T-helper 1 cell treated with Interleukin-12 subunit alpha and Interleukin-12 subunit beta and Interleukin-4 antibody, amounts not matched to agents 30 ng/mL and 1 ng/mL, for 36 hours (primary cell): ENCODE results near the gene PRR16. TPM values are rescaled to one million over a fixed set of nuclear protein-coding genes. Genes with fewer than 3 reads are reported as not detected.

Experiments
- intact Hi-C: fragments of 100-400 bp; cut with micrococcal nuclease; formaldehyde crosslinking; loops from one replicate; pipeline ENCODE4 v1.15.1; 2024
- total RNA-seq: library from RNA; stranded (reverse); gene quantifications from 2 replicates; pipeline ENCODE4 v1.2.3, GENCODE V29; 2022

Gene PRR16
- total RNA-seq, 1 donor from 2014 or later = not detected

DNA sequence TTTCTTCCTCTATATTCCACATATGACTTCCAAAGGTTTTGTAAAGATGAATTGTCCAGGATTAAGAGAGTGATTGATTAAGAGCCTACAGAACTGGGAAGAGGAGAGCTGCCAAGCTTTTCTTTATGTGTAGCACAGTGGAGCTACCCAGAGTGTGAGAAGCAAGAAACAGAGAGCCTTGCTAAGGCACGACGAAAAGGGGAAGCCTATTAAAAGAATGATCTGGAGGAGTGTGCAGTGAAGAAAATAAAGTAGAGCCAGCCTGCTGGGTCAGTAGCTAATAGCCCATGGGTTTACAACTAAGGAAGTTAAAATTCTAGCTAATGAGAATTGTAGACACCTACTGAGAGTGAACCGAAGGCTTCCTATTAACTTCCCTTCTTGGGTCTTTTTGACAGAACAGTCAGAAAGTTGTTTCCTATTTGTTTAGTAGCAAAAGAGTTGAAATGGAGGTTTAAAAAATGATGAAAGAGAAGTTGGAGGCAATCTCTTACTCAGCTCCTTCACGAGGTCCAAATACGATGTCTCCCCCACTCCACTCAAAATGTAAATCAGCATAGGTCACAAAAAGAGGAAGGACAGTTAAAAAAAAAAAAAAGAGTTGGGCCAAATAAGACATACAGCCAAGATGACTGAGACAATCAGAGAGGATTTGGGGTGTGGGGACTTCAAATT is 957 bp upstream of the PRR16 start:
- intact Hi-C loops = no loop called here

DNA sequence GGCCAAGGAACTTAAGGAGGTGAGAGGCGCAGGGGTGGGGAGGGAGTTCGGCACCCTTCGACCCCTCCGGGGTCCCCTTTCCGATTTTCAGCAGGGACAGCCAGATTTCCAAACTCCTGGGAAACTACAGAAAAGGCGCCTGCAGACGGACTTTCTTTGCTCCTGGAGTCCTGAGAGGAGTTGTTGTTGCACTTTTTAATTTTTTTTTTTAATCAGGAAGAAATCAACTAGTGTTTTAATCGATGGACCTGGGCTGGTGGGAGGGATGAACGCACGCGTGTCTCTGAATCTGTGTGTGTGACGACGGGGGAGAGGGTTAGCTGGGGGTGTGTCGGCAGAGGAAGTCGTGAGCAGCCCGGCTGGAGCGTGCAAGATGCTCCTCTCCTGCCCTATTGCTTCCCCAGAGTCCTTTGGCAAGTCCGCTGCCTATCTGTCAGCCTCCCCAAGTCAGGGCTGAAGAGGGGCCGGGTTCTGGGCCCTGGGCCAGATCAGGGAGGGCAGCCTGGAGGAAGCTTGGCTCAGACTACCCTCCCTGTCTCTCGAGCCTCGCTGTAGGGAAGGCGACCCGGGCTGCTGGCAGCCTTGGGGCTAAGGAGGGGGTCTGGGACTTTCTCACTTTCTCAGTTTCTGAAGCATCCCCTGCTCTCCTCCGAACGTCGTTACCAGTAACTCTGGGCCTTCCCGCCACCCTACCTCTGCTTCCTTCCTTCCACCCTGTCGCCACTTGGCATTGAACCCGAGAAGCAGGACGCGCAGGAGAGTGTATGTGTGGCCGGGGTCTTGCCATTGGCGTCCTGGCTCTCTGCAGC is 731 bp downstream of the PRR16 start:
- intact Hi-C loops = no loop called here

DNA sequence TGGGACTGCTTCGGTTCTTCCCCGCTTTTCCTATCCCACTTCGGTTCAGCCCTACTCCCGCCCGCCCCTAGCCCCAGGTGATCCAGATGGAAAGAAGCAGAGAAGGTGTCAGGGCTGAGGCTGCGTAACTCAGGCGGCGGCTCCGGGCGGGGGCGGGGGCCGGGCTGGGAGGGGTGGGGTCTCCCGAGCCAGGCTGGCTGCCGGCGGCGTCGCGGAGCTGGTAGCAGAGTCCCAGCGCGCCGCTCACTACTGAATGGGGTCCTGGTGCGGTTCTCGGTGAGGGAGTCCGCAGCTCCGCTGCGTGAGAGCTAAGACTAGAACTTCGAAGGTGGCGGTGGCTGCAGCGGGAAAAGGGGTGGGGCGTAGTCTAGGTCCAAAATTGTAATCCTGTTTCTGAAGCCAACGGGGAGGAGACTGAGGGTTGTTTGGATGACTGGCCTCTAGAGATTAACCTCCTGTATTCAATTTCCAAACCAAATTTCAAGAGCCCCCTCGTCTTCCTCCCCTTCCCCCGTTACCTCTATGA is 1.4 kb downstream of the PRR16 start:
- intact Hi-C loops = no loop called here

DNA sequence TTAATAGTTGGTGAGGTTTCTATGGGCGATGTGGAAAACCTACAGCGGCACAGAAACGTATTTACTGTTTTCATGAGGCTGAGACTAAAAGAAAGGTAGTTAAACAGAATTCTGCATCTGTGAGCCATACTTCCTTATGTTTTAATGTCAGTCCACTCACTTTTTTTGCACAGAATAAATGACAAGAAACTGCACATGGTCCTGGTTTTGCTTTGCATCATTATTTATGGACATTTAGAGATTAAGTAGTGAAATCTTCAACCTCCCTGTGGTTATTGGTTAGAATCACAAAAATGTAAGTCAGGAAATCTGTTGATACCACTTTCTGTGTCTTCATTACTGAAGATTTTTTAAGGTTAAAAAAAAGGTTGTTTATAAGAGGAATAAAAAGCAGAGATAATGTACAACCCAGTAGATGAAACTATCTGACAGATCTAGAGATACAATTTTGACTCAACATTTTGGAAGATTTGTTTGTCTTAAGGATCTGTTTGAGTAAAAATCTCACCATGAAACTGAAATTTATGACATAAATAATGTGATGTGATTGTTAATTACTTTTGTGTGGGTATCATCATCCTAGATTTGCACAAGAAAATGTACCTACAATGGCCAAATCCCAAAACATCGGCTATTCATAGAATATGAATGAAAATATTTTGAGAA is 2.4 kb downstream of the PRR16 start:
- intact Hi-C loops = no loop called here

DNA sequence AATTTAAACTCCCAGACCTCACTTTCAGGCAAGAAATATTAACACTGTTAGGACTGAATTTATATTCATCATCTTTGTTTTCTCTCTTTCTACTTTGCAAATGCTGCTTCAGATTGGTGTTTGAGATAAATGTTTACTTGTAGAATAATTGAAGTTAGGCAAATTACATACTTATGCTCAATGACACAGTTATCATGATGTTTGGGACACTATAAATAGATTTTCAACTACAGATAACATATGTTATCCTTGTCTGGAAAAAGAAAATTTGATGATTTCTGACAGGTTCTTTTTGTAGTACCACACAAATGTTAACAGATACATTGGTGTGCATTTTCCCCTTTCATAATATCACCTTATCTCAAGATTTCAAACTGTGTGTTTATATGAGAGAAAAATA is 7.9 kb downstream of the PRR16 start:
- intact Hi-C loops = no loop called here

DNA sequence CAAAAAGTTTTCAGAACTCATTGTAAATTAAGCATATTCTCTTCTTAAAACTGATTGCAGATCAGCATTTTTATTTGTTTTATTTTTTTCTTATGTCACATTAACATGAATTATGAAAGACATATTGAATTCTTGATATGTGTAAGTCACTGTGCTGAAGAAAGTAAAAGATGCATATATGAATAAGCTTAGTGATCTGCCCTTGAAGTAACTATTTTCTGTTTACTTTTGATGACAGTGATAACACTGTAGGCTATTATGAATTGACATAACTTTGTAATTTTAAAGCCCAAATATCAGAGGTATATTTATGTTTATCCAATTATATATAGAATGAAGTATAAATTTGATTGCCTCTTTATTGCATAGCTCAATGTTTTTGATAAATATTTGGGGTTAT is 8.8 kb downstream of the PRR16 start:
- intact Hi-C loops = no loop called here

DNA sequence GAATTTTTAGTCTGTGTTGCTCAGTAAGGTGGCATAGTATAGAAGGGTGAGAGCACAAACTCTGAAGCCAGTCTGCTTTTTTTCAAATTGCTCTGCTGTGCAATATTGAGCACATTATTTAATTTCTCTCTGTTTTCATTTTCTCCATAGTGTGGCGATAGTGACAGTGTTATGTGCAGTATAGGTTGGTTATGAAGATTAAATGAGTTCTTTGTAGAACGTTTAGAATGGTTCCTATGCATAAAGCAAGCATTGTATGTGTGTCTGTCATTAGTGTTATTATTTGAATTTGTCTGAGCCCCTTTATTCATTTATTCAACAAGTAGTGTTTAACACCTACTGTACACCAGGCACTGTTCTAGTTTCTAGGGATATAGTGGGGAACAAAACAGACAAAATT is 9.2 kb downstream of the PRR16 start:
- intact Hi-C loops = no loop called here

DNA sequence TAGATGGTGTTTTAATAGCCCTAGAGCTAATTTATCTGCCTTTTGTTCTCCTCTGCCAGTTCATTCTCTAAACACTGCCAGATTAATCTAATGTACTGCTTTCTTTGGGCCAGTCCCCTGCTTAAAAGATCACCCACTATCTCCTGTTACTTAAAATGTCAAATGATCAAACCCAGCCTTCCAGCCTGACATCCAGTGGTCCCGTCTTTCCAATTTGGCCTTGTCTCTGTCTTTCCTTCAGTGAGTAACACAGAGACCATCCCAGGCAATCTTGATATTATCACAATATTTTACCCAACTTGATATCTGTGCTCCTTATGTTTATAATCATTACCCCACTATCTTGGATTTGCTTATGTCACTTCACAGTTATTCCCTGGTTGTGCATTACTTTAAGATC is 12.0 kb downstream of the PRR16 start:
- intact Hi-C loops = no loop called here

DNA sequence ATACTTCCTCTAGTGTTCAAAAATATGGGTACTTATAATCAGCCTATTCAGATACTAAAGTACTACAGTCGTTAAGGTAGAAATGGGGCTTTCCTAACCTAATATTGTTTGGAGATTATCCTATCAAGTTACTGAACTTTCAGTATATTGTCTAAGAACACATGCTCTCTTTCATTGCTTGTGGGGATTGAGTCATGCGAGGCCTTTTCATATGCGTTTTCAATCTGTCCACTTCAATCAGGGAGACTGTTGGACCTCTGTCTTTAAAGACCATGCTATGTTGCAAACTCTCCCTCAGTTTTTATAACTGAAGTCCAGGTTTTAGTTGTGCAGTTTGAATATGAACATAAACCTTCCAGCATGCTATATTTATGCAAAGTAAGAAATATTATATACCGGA is 15.0 kb downstream of the PRR16 start:
- intact Hi-C loops = no loop called here

DNA sequence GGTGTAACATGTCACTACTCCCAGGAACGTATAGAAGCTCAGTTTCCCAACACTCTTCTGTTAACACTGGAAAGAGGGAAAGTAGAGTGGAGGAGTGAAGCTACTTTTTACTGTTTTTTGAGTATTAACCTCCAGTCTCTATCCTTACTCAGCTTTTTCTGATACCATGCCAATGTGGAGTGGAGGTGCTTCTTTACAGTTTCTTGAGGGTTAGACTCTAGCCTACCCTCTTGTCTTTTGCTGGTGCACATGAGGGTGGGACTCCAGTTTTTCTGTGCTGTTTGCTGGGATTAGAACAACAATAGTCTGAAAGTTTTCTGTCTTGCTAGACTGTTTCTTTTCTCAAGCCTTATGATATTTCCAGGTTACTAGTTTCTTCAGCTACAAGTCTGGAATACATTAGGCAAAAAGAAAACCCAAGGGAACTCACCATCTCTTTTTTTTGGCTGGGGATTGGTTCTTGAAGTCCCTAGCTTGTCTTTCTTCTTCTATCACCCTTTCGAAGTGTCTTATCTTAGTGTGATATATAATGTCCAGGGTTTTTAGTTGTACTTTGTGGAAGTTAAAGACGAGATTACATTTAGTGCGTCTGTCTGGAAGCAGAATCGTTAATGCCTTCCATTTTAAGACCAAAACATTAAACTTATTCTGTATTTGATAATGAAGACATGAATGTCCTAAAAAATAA is 35.9 kb downstream of the PRR16 start:
- intact Hi-C loops = no loop called here

DNA sequence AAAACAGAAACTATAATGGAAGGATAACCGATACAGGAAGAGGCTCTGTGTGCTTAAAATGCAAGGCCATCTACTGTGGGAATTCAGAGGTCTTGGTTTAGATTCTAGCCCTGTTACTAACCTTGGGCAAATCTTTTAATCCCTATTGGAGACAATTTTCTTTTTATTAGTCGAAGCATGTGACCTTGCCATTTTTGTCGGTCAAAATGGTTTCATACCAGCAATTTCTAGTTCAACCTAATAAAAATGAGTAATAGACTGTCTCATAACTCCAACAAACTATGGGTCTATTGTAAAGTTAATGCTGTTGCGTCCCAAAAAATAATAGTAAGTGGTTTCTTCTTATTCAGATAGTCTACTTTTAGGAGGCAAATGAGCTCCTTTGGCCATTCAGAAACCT is 38.4 kb downstream of the PRR16 start:
- intact Hi-C loops = no loop called here

DNA sequence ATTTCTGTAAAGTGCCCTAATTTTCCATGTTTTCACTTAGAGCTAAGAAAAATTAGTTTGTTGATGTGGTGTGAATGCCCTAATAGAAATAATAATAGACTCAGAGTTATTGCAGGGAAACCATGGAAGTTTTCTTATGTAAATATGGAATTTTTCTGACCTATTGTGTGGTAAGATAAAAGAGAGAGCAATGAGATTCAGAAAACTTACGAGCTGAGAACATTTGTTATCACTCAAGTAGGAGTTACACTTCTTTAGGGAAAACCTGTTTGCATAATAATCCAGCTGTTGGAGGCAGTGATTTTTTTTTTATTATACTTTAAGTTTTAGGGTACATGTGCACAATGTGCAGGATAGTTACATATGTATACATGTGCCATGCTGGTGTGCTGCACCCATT is 39.2 kb downstream of the PRR16 start:
- intact Hi-C loops = no loop called here

DNA sequence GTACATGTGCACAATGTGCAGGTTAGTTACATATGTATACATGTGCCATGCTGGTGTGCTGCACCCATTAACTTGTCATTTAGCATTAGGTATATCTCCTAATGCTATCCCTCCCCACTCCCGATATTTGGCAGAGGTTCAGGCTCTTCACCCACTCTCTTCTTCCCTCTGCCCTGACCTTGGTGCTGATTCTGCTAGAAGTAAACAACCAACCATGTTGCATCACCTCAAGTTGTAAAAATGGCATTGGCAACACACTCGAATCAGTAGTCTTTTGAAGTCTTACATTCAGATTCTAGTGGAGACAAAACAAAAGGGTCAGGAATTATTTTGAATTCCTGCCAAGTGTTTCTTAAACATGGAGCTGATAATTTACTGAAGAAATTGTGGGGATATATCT is 40.0 kb downstream of the PRR16 start:
- intact Hi-C loops = no loop called here

DNA sequence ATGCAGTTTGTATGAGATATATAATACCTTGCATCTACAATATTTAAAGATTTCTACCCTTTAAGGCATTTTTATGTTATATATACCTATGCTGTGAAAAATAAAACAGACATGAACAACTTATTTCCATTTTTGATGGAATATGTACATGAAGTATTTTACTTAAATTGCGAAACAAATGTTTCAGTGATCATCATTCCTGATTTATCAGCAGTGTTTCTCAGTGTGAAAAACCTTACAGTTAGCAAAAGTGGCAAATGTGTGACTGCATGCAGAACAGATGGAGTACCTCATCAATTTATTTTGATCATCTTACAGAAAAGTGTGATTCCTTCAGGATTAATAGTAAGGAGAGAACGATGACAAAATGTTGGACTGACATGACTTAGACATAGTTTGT is 43.1 kb downstream of the PRR16 start:
- intact Hi-C loops = no loop called here

DNA sequence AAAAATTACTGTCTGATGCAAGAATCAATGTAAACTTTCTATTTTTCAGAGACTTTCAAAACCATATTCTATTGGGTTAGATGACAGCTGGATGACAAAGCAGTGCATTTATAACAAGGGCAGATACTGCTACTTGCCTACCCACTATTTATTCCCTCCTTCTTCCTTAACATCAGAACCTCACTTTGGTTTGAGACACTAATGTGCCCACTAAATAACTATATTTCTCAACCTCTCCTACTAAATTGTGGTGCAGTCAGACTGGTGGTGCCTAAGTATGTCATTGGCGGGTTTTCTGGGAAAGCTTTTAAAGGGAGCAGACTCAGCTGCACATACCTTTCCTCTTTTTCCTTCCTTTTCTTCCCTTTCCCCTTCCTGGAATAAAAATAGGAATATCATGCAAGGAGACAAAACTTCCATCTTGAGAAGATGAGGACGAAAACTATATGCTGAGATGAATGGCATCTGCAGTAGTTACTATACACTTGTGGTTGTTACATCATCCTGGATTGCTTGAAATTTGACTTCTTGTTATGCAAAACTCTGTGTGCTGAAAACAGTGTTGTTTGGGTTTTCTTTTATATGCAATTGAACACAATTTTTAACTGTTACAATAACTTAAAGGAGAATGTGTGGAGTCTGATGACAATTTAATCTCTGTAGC is 43.8 kb downstream of the PRR16 start:
- intact Hi-C loops = no loop called here

DNA sequence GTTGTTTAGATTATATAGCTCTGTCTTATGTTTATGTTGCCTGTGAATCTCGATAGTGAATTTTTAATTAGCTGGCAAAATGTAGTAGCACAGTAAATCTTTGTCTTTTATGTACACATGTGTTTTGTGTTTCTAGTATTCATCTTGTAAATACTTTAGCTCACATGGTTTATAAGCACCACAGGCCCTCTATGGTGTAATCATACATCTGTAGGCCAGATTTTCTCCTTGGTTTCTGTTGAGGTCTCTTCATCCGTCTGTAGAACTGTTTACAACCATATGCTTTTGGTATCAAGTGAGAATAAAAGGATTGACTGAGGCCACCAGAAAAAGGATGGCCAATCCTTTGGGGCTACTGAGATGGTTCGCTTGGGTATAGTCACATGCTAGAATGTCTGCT is 45.0 kb downstream of the PRR16 start:
- intact Hi-C loops = no loop called here

DNA sequence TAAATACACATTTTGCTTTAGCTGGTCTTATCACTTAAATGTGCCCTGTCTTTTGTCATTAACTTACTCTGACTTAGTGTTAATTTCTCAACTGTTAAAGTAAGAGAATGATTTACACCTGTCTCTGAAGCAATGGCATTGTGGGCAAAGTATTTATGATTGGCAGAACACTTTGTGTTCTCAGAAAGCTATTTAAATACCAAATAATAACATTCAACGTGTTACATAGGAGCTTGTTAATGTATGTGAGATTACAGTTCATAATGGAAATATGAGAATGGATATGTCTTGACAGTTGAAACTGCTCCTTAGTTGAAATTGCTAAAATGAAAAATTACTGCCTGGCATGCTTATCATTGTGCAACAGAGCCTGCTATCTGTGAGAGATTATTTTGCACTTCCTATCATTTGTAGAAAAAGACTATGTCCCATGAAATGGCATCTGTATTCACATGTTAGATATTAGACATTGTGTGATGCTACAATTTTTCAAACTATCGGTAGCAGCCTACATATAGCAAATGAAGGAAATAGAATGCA is 46.1 kb downstream of the PRR16 start:
- intact Hi-C loops = no loop called here

DNA sequence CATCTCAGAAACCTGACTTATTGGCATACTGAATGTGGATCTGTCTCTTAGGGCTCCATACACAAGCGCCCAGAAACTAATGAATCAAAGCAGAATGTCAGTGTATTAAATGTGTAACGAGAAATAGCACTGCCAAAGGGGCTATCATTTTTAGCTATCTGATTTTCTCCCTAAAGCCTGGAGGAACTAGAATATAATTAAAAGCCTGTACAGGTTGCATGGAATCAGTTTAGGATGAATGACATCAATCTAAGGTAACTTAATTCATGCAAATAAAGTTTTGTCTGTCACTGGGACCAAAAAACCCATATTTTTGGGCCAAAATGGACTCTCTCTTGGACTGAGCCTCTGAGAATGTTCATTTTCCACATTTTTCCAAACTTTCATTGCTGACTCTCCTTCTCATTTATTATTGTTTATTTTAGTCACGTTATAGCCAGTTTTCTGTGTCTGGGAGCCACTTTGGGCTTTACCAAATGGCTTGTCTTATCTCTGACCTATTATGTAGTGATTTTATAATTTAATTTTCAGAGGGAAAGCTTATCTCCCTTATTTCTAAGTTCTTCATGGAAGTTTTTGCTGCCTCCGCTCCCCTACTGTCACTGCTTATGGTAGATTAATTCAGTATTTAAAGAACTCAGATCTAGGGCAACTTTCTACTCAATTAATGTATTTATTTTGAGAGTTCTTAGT is 47.0 kb downstream of the PRR16 start:
- intact Hi-C loops = no loop called here

DNA sequence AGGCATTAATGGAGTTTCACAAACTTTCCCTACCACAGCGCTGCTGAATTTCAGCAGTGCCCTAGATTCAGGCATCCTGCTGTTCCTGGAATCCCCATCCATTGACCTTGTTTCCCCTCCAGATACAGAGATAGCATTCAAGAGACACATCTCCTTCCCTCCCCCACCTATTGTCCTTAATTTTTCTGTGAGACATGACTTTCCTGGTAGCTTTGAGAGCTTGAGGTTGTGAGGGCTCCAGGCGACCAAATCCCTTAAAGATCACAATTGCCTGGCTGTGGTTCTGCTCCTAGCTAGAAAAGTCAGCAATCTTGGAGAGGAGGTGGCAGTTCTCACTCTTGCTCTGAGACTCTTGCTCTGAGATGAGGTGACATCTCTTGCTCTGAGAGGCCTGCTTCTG is 48.0 kb downstream of the PRR16 start:
- intact Hi-C loops = no loop called here
